Measurements from ENCODE around the gene BTBD16.

Gene BTBD16

GRCh38 chr10:122294511-122295450 lies 23.7 kb downstream of the BTBD16 start:
- DNase-seq (ENCODE audit: low read depth) = no peak

- no peak for DNase-seq (ENCODE audit: low read depth)
Observed at GRCh38 chr10:122295451-122295809, 24.3 kb downstream of the BTBD16 start.

DNA sequence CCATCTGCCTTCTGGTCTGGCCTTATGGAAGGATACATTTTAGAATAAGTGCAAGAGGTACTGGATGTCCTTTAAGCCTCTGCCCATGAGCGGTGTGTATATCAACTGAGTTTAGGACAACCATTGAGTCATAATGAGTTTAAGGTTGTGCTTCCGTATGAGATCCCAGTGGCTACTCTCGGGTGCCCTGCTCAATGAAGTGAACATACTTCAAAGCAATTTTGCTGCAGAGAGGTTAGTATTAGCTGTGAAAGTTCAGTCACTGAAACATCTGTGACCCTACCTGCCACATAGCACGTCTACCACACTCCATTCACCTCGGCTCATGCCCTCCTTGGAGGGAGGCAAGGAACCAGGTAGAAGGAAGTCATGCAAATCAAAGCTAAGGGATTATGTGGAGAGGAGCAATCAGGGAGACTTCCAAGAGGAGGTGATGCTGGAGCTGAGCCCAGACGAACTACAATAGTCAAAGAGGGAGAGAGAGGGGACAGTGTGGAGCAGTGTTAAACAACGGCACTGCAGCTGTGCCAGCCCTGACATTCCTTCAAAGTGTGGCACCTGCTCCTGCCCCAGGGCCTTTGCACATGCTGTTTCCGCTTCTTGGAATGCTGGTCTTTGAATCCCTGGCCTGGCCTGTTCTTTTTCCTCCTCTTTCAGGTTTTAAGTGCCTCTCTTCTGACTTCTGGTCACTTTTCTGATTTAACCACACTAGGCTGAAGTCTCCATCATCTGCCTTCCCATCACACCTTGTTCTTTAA lies 25.4 kb downstream of the BTBD16 start:
- no peak for DNase-seq (ENCODE audit: low read depth)

DNA sequence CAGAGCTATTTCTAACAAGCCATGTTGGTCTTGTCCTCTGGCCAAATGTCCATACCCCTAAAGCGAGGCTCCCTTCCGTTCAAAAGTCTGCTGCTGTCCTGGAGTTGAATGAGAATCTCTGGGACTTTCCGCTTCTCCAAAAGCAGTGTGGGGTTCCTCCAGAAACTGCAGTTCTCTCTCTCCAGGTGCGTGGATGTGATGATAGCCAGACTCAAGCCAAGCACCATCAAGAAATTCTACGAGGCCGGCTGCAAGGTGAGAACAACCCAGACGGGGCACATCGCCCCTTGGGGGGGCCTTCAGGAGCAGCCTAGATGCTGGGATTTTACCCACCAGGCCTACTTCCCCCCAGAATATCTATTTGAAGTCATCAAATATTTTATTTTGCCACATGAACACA lies 26.5 kb downstream of the BTBD16 start:
- no peak for DNase-seq (ENCODE audit: low read depth)

- no peak for DNase-seq (ENCODE audit: low read depth)
Observed at GRCh38 chr10:122298206-122298597, 27.1 kb downstream of the BTBD16 start.

DNA sequence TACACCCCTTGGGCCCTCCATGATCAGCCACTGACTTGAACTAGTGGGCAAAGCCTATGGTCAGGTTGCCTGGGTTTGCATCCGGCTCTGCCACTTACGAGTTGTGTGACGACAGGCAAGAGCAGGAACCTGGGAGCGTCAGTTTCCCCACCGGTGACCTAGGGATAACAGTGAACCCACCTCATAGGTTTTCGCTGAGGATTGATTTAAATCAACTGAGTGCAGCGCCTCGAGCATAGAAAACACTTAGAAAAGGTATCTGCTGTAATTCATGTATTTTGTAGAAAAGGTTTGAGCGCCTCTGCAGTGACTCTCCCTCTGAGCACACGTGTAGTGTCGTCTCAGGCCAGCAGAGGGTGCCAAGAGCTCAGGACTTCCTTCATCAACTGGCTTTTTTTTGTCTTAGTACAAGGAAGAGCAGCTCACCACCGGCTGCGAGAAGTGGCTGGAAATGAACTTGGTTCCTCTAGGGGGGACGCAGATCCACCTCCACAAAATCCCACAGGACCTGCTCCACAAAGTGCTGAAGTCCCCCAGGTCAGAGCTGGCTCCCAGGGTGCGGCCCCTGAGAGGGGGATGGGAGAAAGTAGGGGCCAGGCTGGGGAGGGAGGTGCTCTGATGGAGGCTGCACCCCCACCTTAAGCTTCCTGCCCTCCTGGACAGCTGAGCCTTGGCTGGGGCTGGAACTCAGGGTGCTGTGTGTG lies 27.7 kb downstream of the BTBD16 start:
- no peak for DNase-seq (ENCODE audit: low read depth)

GRCh38 chr10:122299423-122300075 lies 28.5 kb downstream of the BTBD16 start:
- DNase-seq (ENCODE audit: low read depth) = no peak

DNA sequence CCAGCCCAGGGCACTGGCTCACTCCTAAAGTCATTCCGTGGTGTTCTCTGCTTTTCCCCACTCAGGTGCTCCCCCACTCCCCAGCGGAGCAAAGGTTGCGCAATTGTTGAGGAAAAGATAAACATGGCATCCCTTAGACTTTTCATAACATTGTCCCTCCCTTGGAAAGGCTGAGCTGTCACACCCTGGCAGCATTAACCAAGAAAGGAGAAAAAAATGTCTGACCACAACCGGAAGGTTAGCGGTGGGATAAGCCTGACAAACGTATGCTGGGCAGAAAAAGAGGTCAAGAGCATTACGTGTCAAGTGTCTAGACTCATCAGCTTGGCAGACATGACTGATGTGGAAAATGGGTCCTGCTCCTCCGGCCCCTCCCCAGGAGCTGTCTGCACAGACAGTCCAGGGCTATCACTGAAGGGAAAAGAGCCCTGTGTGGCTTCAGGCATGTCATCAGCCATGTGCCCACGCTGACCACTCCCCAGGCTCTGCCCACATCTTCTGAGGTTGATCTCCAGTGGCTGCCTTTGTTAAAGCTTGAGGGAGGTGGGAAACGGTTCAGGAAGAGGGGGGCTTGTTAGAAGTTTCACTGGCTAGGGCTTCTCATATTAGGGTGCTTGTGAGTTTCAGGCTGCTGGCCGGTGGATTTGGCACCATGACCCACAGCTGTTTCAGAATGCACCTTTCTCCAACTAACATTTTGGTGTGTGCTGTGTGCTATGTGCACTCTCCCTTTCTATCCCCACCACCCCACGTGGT lies 30.1 kb downstream of the BTBD16 start:
- DNase-seq (ENCODE audit: low read depth) = no peak

- no peak for DNase-seq (ENCODE audit: low read depth)
Observed at GRCh38 chr10:122301811-122302115, 30.7 kb downstream of the BTBD16 start.

GRCh38 chr10:122302315-122302714 lies 31.2 kb downstream of the BTBD16 start:
- DNase-seq (ENCODE audit: low read depth) = no peak

GRCh38 chr10:122303271-122304053 lies 32.4 kb downstream of the BTBD16 start:
- DNase-seq (ENCODE audit: low read depth) = no peak

DNA sequence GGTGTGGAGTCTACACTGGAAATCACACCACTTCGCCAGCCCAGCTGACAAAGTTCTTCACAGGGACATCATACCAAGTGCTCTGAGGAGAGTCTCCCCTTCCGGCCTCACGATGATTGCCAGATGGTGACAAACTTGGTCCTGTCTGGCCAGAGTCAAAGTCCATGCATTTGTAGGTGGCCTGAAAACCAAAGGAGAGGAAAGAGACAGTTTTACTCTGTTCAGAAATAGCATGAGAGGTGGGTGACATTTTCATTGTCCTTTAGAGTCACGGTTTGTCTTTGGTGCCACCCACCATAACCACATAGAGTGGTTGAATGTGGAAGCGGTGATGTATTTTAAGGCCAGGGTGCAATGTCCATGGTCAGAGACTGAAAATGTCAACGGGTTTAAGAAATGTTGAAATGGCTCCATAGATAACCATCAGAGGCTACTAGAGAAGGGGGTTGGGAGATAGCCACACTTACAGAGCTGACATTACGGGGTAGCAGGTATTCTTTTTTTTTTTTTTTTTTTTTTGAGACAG lies 33.0 kb downstream of the BTBD16 start:
- DNase-seq (ENCODE audit: low read depth) = no peak

DNA sequence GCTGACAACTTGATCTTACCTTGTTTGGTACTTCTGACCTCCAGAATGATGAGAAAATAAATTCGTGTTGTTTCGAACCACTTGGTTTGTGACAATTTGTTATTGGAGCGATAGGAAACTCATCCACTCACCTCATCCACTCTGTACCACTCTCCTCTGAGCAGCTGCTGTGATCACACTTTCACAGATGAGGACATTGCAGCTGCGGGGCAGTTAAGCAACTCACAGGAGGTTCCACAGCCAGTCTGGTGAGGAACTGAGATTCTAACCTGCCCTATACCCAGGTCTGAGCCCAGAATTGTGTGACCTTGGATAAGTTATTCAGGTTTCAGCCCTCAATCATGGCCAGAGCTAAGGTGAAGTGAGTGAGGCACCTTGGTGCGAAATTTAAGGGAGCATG lies 35.2 kb downstream of the BTBD16 start:
- DNase-seq (ENCODE audit: low read depth) = no peak

DNA sequence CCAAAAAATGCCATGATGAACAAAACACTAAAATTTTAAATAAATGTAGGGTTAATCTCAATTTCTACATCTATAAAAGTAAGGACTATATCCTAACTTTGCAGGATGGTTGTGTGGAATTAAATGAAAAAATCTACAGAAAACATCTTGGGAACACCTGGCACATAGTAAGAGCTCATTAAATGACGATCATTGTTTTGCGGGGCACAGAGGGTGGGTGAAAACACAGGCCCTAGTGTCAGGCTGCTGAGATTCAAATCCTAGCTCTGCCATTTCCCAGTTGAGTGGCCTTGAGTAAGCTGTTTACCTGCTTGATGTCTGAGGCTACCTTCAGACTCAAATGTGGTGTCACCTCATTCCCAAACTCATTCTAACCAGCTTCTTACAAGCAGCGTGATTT lies 35.6 kb downstream of the BTBD16 start:
- DNase-seq (ENCODE audit: low read depth) = no peak

DNA sequence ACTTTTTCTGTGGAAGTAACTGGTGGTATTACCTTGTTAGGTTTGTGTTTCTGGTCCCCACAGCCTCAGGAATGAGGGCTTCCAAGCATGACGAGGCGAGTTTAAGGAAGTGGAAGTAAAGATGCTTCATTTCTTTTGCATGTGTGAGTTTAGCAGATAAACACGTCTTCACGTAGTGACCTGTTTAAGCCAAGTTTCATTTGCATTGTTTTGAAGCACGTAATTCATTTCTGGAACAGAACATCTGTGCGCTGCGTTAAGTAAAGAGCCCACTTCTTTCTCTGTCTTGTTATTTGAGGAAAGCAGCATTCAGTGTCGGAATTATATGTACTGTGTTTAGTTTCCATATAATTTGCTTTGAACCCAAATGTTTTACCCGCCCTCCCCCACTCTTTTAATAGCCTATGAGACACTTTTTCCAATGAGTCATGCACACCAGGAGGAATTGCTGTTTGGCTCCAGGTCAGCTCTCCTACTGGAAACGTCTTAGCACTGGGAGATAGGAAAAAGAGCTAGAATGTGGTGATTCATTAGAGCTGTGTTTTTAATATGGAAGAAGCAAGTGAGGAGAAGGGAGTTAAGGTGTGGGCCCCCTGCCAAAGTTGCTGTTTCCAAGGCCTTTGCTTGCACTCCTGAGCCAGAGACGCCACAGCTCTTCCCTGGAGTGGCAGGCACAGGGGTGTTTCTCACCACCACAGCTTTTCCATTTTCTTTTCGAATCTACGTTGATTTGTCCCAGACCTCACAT lies 36.7 kb downstream of the BTBD16 start:
- DNase-seq (ENCODE audit: low read depth) = no peak

- DNase-seq (ENCODE audit: low read depth) = no peak
Observed at GRCh38 chr10:122308417-122309141, 37.5 kb downstream of the BTBD16 start.

DNA sequence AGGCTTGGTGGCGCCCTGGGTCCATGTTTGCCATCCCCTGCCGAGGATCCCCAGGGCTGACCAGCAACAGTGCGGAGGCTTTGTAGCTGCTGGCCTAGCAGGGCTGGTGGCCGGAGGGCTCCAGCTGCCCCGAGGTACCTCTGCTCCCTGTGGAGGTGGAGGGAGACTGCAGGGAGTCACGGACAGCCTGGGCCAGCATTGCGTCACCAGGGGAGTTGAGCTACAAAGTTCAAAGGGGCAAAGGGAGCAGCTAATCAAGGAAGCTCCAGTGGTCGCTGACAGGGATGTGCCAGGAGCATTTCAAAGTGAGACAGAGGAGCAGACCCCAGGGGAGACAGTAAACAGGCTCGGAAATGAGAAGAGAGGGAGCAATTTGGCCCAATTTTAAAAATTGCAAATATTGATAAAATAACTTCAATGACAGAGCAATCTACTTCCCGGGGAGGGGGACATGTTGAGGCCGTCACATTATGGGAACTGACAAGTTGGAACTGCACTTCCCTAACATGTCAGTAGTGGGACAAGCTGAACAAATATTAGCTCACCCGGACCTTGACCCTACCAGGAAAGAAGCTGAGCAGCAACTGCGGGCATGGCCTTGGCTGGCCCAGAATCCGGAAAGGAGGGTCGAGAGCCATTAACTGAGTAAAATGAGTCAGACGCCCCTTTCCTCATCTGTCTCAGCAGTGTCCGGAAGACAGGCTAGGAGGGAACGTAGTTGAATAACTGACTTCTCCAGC lies 39.4 kb downstream of the BTBD16 start:
- DNase-seq (ENCODE audit: low read depth) = no peak

GRCh38 chr10:122311051-122311410 lies 39.9 kb downstream of the BTBD16 start:
- no peak for DNase-seq (ENCODE audit: low read depth)

DNA sequence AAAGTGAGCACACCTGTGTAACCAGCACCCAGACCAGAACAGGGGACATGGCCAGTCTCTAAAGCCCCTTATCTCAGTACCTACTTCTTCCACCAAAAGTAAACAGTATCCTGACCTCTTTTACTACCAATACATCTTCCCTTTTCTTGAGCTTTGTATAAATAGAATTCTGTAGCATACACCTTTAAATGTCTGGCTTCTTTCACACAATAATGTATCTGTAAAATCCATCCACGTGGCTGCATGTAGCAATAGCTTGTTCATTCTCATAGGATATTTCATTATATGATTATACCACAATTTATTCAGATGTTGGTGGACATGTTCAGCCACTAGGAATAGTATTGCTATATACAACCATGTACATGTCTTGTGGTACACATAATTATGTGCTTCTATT lies 40.6 kb downstream of the BTBD16 start:
- DNase-seq (ENCODE audit: low read depth) = no peak
